H1 (cell line): ENCODE data around the gene KCNMA1. TPM values are rescaled to one million over a fixed set of nuclear protein-coding genes. Genes with fewer than 3 reads are reported as not detected.

Experiments used
- ATF3 ChIP-seq: IDR thresholded peaks from 2 replicates; pipeline ENCODE4 v1.6.1; 2011; ENCODE audit warnings: low read depth, mild to moderate bottlenecking, low read length; ENCODE audit not compliant: insufficient read depth
- CHD7 ChIP-seq: fragments of 300-600 bp; sonication (generic); IDR thresholded peaks from 2 replicates; pipeline ENCODE4 v1.7.1; 2012; ENCODE audit warnings: low read length, moderate library complexity, mild to moderate bottlenecking, inconsistent platforms; ENCODE audit not compliant: insufficient replicate concordance
- GABPA ChIP-seq: IDR thresholded peaks from 2 replicates; pipeline ENCODE4 v1.6.1; 2011; ENCODE audit warnings: mild to moderate bottlenecking, low read length, moderate library complexity, borderline replicate concordance; ENCODE audit not compliant: insufficient read depth
- NANOG ChIP-seq: IDR thresholded peaks from 2 replicates; pipeline ENCODE4 v1.6.1; 2011; ENCODE audit warnings: low read length, low read depth, mild to moderate bottlenecking, inconsistent platforms; ENCODE audit not compliant: insufficient read depth, poor library complexity, severe bottlenecking
- RAD21 ChIP-seq, 2 experiments: IDR thresholded peaks in 1 of 2; conservative IDR thresholded peaks in 1 of 2; 2 replicates each; pipeline ENCODE4 v1.6.1; 2011; ENCODE audit warnings: low read depth in 2 of 2, low read length in 2 of 2, improper control_type of control experiment in 1 of 2, inconsistent platforms in 1 of 2, mild to moderate bottlenecking in 1 of 2, moderate library complexity in 1 of 2
- SAP30 ChIP-seq: fragments of 300-600 bp; sonication (generic); IDR thresholded peaks from 2 replicates; pipeline ENCODE4 v1.7.1; 2012; ENCODE audit warnings: low read length, moderate library complexity, mild to moderate bottlenecking, inconsistent platforms; ENCODE audit not compliant: insufficient read depth, insufficient replicate concordance
- polyA plus RNA-seq, 7 experiments: library from polyadenylated mRNA; depleted of rRNA in 3 of 7; stranded (reverse) in 5 of 7; unstranded in 2 of 7; fragments of >200 nt in 5 of 7; fragments of 200-250 nt in 2 of 7; gene quantifications; 1 replicate in 5 of 7; 2 replicates in 1 of 7; 4 replicates in 1 of 7; pipeline versions ENCODE4 v1.2.1 to v1.2.3, GENCODE V29; 2011 to 2013; ENCODE audit warnings: missing spikeins in 2 of 7, mixed read lengths in 2 of 7
- total RNA-seq: library from RNA; stranded (reverse); fragmentation: NEBNext Ultra II Directional; extraction: Animal tissue kit (Norgen Biotek cat#: 25700); gene quantifications from 2 replicates; pipeline ENCODE4 v1.2.1, GENCODE V29; 2021

Gene KCNMA1
- total and polyA plus RNA-seq, 2 of the 8 experiments (the other 6 are each of a cell fraction or from before 2014, with no cell fraction given): 10.2 to 11.1 TPM

DNA sequence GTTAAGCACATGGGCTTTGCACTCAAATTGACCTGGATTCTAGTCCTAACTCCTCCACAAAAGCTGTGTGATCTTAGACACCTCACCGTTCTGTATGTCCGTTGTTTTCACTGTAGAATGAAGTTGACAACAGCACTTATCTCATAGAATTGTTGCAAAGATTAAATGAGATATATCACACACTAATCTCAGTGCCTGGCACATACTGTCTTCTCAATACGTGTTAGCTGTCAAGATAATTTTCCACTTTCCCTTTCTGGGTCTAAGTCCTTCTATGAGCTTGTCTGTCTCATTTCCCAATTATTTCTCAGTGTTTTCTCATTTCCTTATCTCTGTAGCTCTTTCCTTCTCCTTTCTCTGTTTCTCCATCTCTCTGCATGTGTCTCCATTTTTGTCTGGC, 296.6 kb downstream of the KCNMA1 start (continued):
- TF ChIP-seq RAD21 (IDR thresholded peaks at IDR 0.05 in 1 of 2, conservative IDR thresholded peaks at IDR 0.05 in 1 of 2; ENCODE audit: low read depth in 2 of 2, low read length in 2 of 2): no peak
- TF ChIP-seq CHD7: no peak
- TF ChIP-seq SAP30: no peak
- no peak for TF ChIP-seq ATF3
- no peak for TF ChIP-seq NANOG
- no peak for TF ChIP-seq GABPA
